Body of pancreas (tissue), 4 donors: Measurements from ENCODE around the gene CACNG1. TPM values are rescaled to one million over a fixed set of nuclear protein-coding genes. Genes with fewer than 3 reads are reported as not detected.

Source experiments
- ATAC-seq: fragments of 150-250 bp; one replicate; pipeline ENCODE4 v1.9.1; 2016
- DNase-seq, 4 donors: peaks; one replicate each; pipeline ENCODE4 v3.0.0-alpha.2; 2019
- H3K27ac ChIP-seq, 4 donors: fragments of 200-600 bp; sonication (generic); 1 replicate in 3 of 4; 2 replicates in 1 of 4; pipeline versions ENCODE4 v1.5.1 to v1.6.1; 2016 to 2019; ENCODE audit warnings: mild to moderate bottlenecking in 1 of 4, mixed read lengths in 1 of 4, moderate library complexity in 1 of 4
- H3K27me3 ChIP-seq, 2 donors: fragments of 200-600 bp; sonication (generic); one replicate each; pipeline ENCODE4 v1.6.0; 2016; ENCODE audit warnings: mild to moderate bottlenecking in 1 of 2
- H3K36me3 ChIP-seq, 2 donors: fragments of 200-600 bp; sonication (generic); replicated peaks in 1 of 2; 2 replicates each; pipeline ENCODE4 v1.5.1; 2016; ENCODE audit warnings: low read depth in 2 of 2; ENCODE audit not compliant: insufficient read depth in 1 of 2
- H3K4me1 ChIP-seq: fragments of 200-600 bp; sonication (generic); one replicate; pipeline ENCODE4 v1.6.0; 2016
- H3K4me3 ChIP-seq, 2 donors: fragments of 200-600 bp; sonication (generic); 1 replicate in 1 of 2; 2 replicates in 1 of 2; pipeline ENCODE4 v1.5.1; 2016 to 2019
- H3K9me3 ChIP-seq, 3 donors: fragments of 200-600 bp; sonication (generic); 1 replicate in 2 of 3; 2 replicates in 1 of 3; pipeline ENCODE4 v1.5.1; 2016
- CTCF ChIP-seq, 7 experiments: fragments of 450-650 bp in 4 of 7; fragments of 200-600 bp in 3 of 7; sonication (generic) in 3 of 7; IDR thresholded peaks; one replicate each; pipeline ENCODE4 v1.5.1; 2016 to 2019; ENCODE audit warnings: antibody characterized with exemption in 7 of 7
- POLR2A ChIP-seq, 3 donors: fragments of 450-650 bp; IDR thresholded peaks; one replicate each; pipeline ENCODE4 v1.6.1; 2016; ENCODE audit warnings: antibody characterized with exemption in 3 of 3, mild to moderate bottlenecking in 2 of 3
- WGBS, 2 donors: methylation state at CpG; one replicate each; pipeline ENCODE4 v1.1.5; 2017; 5-methylcytosine and 5-hydroxymethylcytosine counted together
- intact Hi-C: fragments of 100-400 bp; cut with DNase I; formaldehyde crosslinking; loops from one replicate; pipeline ENCODE4 v1.15.1; 2023
- total RNA-seq, 2 donors: library from RNA; depleted of rRNA; stranded (reverse); fragments of >200 nt; gene quantifications; one replicate each; pipeline ENCODE4 v1.1.0, GENCODE V29; 2016

CACNG1 gene
- total RNA-seq, 2 donors from 2014 or later = not detected

DNA sequence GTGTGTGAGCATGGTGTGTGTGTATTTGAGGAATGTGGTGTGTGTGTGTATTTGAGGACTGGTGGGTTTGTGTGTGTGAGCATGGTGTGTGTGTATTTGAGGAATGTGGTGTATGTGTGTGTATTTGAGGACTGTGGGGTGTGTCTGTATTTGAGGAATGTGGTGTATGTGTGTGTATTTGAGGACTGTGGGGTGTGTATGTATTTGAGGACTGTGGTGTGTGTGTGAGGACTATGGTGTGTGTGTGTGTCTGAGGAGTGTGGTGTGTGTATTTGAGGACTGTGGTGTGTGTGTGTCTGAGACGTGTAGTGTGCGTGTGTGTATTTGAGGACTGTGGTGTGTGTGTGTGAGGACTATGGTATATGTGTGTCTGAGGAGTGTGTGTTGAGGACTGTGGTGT is 18.0 kb upstream of the CACNG1 start:
- Histone ChIP-seq H3K9me3 (no peaks in the 10 kb centered on the region), H3K27me3 (no peaks in the 10 kb centered on the region), H3K36me3 (no peaks in the 10 kb centered on the region), H3K27ac (no peak overlapping the region), H3K4me1 (no peaks in the 10 kb centered on the region), H3K4me3 (no peak overlapping the region)
- DNase-seq (no peak), ATAC-seq (no peak)
- intact Hi-C loops = no loop called here
- TF ChIP-seq CTCF (IDR thresholded peaks at IDR 0.05) = no peak
- no peak for TF ChIP-seq POLR2A (IDR thresholded peaks at IDR 0.05)
- 70 to 78% methylated on average over 2 of the region's 2 CpGs for WGBS, 2 donors

GRCh38 chr17:67027031-67027628 is 17.2 kb upstream of the CACNG1 start:
- intact Hi-C loops = no loop called here
- Histone ChIP-seq H3K36me3 (no peaks in the 10 kb centered on the region), H3K27ac (no peak overlapping the region), H3K27me3 (no peaks in the 10 kb centered on the region), H3K9me3 (no peaks in the 10 kb centered on the region), H3K4me1 (no peaks in the 10 kb centered on the region), H3K4me3 (no peak overlapping the region)
- TF ChIP-seq CTCF (IDR thresholded peaks at IDR 0.05) (no peak), POLR2A (IDR thresholded peaks at IDR 0.05) (no peak)
- no peak for DNase-seq
- 63 to 79% methylated on average over 5 to 12 of the region's 12 CpGs for WGBS, 2 donors
- ATAC-seq = no peak

DNA sequence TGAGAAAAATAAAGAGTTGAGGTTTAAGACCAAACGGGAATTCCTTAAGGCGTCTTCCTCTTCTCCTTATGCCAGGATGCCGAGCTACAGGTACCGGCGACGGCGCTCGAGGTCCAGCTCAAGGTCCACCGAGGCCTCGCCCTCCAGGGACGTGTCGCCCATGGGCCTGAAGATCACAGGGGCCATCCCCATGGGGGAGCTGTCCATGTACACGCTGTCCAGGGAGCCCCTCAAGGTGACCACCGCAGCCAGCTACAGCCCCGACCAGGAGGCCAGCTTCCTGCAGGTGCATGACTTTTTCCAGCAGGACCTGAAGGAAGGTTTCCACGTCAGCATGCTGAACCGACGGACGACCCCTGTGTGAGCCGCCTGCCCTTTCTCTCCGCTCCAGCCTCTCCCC is 13.7 kb upstream of the CACNG1 start:
- Histone ChIP-seq H3K9me3 (no peaks in the 10 kb centered on the region), H3K36me3 (no peaks in the 10 kb centered on the region), H3K4me3 (no peak overlapping the region), H3K4me1 (no peaks in the 10 kb centered on the region), H3K27ac (no peak overlapping the region), H3K27me3 (no peaks in the 10 kb centered on the region)
- ATAC-seq (no peak), DNase-seq (no peak)
- 84 to 88% methylated on average over 21 of the region's 21 CpGs for WGBS, 2 donors
- intact Hi-C loops = no loop called here
- TF ChIP-seq CTCF (IDR thresholded peaks at IDR 0.05) (no peak), POLR2A (IDR thresholded peaks at IDR 0.05) (no peak)

- Histone ChIP-seq H3K27ac (no peak overlapping the region), H3K4me1 (no peaks in the 10 kb centered on the region), H3K27me3 (no peaks in the 10 kb centered on the region), H3K4me3 (no peak overlapping the region), H3K9me3 (no peaks in the 10 kb centered on the region), H3K36me3 (no peaks in the 10 kb centered on the region)
- ATAC-seq = no peak
- intact Hi-C loops = no loop called here
- no peak for DNase-seq
- TF ChIP-seq POLR2A (IDR thresholded peaks at IDR 0.05) (no peak), CTCF (IDR thresholded peaks at IDR 0.05) (no peak)
- WGBS, 2 donors = 76 to 90% methylated on average over 9 to 10 of the region's 14 CpGs
Observed at GRCh38 chr17:67032382-67032781, 12.0 kb upstream of the CACNG1 start.

- Histone ChIP-seq H3K4me3 (no peak overlapping the region), H3K27me3 (no peaks in the 10 kb centered on the region), H3K9me3 (no peaks in the 10 kb centered on the region), H3K4me1 (no peaks in the 10 kb centered on the region), H3K36me3 (no peaks in the 10 kb centered on the region), H3K27ac (no peak overlapping the region)
- intact Hi-C loops = no loop called here
- DNase-seq (no peak), ATAC-seq (no peak)
- TF ChIP-seq POLR2A (IDR thresholded peaks at IDR 0.05) (no peak), CTCF (IDR thresholded peaks at IDR 0.05) (no peak)
- 83 to 90% methylated on average over 12 to 13 of the region's 13 CpGs for WGBS, 2 donors
Observed at GRCh38 chr17:67032985-67033384, 11.4 kb upstream of the CACNG1 start.
